H1 (cell line): ENCODE data around the gene STIMATE. TPM values are rescaled to one million over a fixed set of nuclear protein-coding genes. Genes with fewer than 3 reads are reported as not detected.

Experiments
- CTCF ChIA-PET: fragments of 300-600 bp; sonication (Branson Sonifier 250); formaldehyde crosslinking; loops from one replicate; lab custom pipeline; 2021; ENCODE audit not compliant: partially characterized antibody; lab: Charles Lee
- POLR2A ChIA-PET: fragments of 300-600 bp; sonication (Branson Sonifier 250); formaldehyde crosslinking; loops from one replicate; lab custom pipeline; 2021; ENCODE audit warnings: inconsistent platforms; ENCODE audit not compliant: partially characterized antibody; lab: Charles Lee
- DNase-seq, 2 experiments: peaks; one replicate each; pipeline versions ENCODE4 v3.0.0 to v3.0.0-alpha.2; 2010 to 2022; ENCODE audit warnings: low spot score in 2 of 2, low read depth in 1 of 2, mixed read lengths in 1 of 2
- FAIRE-seq: peaks from 2 replicates; lab custom pipeline; 2011; peaks lifted over from hg19 to GRCh38; lab: Jason Lieb, UNC
- H2AFZ ChIP-seq: 2 replicates; pipeline ENCODE4 v1.8.1; 2012; ENCODE audit warnings: low read length, inconsistent platforms
- H2AK5ac ChIP-seq: 2 replicates; pipeline ENCODE4 v1.6.1; 2013; ENCODE audit warnings: low read depth, low read length
- H2BK120ac ChIP-seq: replicated peaks from 2 replicates; pipeline ENCODE3; 2013; ENCODE audit warnings: low read depth, low read length, inconsistent platforms
- H2BK12ac ChIP-seq: 2 replicates; pipeline ENCODE4 v1.6.1; 2013; ENCODE audit warnings: low read depth, low read length
- H2BK15ac ChIP-seq: 2 replicates; pipeline ENCODE4 v1.6.1; 2013; ENCODE audit warnings: low read length
- H2BK20ac ChIP-seq: 2 replicates; pipeline ENCODE4 v1.6.1; 2013; ENCODE audit warnings: low read length
- H2BK5ac ChIP-seq: 2 replicates; pipeline ENCODE4 v1.6.1; 2013; ENCODE audit warnings: low read depth, low read length
- H3K14ac ChIP-seq: 2 replicates; pipeline ENCODE4 v1.6.1; 2013; ENCODE audit warnings: inconsistent platforms; ENCODE audit not compliant: insufficient read length
- H3K18ac ChIP-seq: 2 replicates; pipeline ENCODE4 v1.6.1; 2013; ENCODE audit warnings: low read length; ENCODE audit errors: extremely low read depth
- H3K23ac ChIP-seq: 2 replicates; pipeline ENCODE4 v1.6.1; 2013; ENCODE audit warnings: inconsistent platforms; ENCODE audit not compliant: insufficient read length
- H3K23me2 ChIP-seq: 2 replicates; pipeline ENCODE4 v1.6.1; 2013; ENCODE audit warnings: low read depth, low read length
- H3K27ac ChIP-seq: 2 replicates; pipeline ENCODE4 v1.6.1; 2011; ENCODE audit warnings: low read depth, low read length, inconsistent platforms
- H3K27me3 ChIP-seq, 4 experiments: replicated peaks in 1 of 4; 1 replicate in 1 of 4; 2 replicates in 3 of 4; pipeline versions ENCODE4 v1.6.1 to v1.8.1; 2011 to 2013; ENCODE audit warnings: low read length in 3 of 4, mild to moderate bottlenecking in 3 of 4, inconsistent platforms in 2 of 4, mixed read lengths in 2 of 4, moderate library complexity in 1 of 4; ENCODE audit not compliant: control insufficient read depth in 3 of 4, insufficient read depth in 3 of 4; ENCODE audit errors: extremely low read depth in 1 of 4
- H3K36me3 ChIP-seq, 4 experiments: 2 replicates each; pipeline versions ENCODE4 v1.6.1 to v1.8.1; 2011 to 2013; ENCODE audit warnings: mild to moderate bottlenecking in 4 of 4, low read length in 3 of 4, moderate library complexity in 2 of 4, control low read depth in 1 of 4, inconsistent platforms in 1 of 4; ENCODE audit not compliant: insufficient read depth in 4 of 4, control insufficient read depth in 2 of 4
- H3K4ac ChIP-seq: replicated peaks from 2 replicates; pipeline ENCODE3; 2013; ENCODE audit warnings: low read length, low read depth, mixed read lengths, inconsistent platforms; ENCODE audit not compliant: insufficient read length
- H3K4me1 ChIP-seq, 4 experiments: replicated peaks in 1 of 4; 1 replicate in 1 of 4; 2 replicates in 3 of 4; pipeline versions ENCODE4 v1.6.1 to v1.8.1; 2011 to 2013; ENCODE audit warnings: low read length in 3 of 4, inconsistent platforms in 2 of 4, mixed read lengths in 1 of 4; ENCODE audit not compliant: insufficient read depth in 4 of 4, control insufficient read depth in 3 of 4
- H3K4me2 ChIP-seq, 2 experiments: 2 replicates each; pipeline versions ENCODE4 v1.6.1 to v1.8.1; 2011 to 2013; ENCODE audit warnings: low read depth in 2 of 2, low read length in 2 of 2, control low read depth in 1 of 2, inconsistent platforms in 1 of 2, mild to moderate bottlenecking in 1 of 2; ENCODE audit not compliant: insufficient read depth in 1 of 2
- H3K4me3 ChIP-seq, 4 experiments: fragments of 200-600, 300-600 bp in 1 of 4; sonication (generic), shearing (Covaris generic), sonication (Bioruptor Twin) in 1 of 4; 2 replicates each; pipeline versions ENCODE4 v1.5.1 to v1.8.1; 2011 to 2016; ENCODE audit warnings: low read length in 4 of 4, low read depth in 3 of 4, control low read depth in 2 of 4, inconsistent platforms in 2 of 4, mild to moderate bottlenecking in 2 of 4, mixed read lengths in 1 of 4, moderate library complexity in 1 of 4; ENCODE audit not compliant: insufficient read depth in 2 of 4; ENCODE audit errors: extremely low read depth in 1 of 4
- H3K56ac ChIP-seq: replicated peaks from 2 replicates; pipeline ENCODE3; 2013; ENCODE audit warnings: low read depth, mild to moderate bottlenecking, mixed read lengths, low read length, inconsistent platforms; ENCODE audit not compliant: insufficient read length
- H3K79me1 ChIP-seq: 2 replicates; pipeline ENCODE4 v1.6.1; 2013; ENCODE audit warnings: low read depth, low read length, control low read depth
- H3K79me2 ChIP-seq, 2 experiments: 2 replicates each; pipeline versions ENCODE4 v1.6.1 to v1.8.1; 2012 to 2013; ENCODE audit warnings: low read length in 2 of 2, mild to moderate bottlenecking in 2 of 2, inconsistent platforms in 1 of 2; ENCODE audit not compliant: insufficient read depth in 2 of 2, control insufficient read depth in 1 of 2
- H3K9ac ChIP-seq, 4 experiments: replicated peaks in 1 of 4; 1 replicate in 1 of 4; 2 replicates in 3 of 4; pipeline versions ENCODE4 v1.6.1 to v1.8.1; 2011 to 2013; ENCODE audit warnings: low read depth in 3 of 4, low read length in 3 of 4, control low read depth in 2 of 4, mild to moderate bottlenecking in 2 of 4, moderate library complexity in 2 of 4, inconsistent platforms in 1 of 4; ENCODE audit errors: extremely low read depth in 1 of 4
- H3K9me3 ChIP-seq, 2 experiments: 2 replicates each; pipeline versions ENCODE4 v1.6.1 to v1.8.1; 2012 to 2013; ENCODE audit warnings: mild to moderate bottlenecking in 2 of 2, moderate library complexity in 2 of 2, control low read depth in 1 of 2, inconsistent platforms in 1 of 2, low read depth in 1 of 2, low read length in 1 of 2, mixed read lengths in 1 of 2; ENCODE audit not compliant: insufficient read depth in 2 of 2
- H4K20me1 ChIP-seq, 2 experiments: replicated peaks in 1 of 2; 2 replicates each; pipeline versions ENCODE3 to v1.8.1; 2011 to 2013; ENCODE audit warnings: inconsistent platforms in 2 of 2, low read length in 2 of 2, mild to moderate bottlenecking in 1 of 2; ENCODE audit not compliant: insufficient read depth in 2 of 2, control insufficient read depth in 1 of 2
- H4K5ac ChIP-seq: 2 replicates; pipeline ENCODE4 v1.6.1; 2013; ENCODE audit warnings: low read length, low read depth, mixed read lengths, inconsistent platforms; ENCODE audit not compliant: insufficient read length
- H4K8ac ChIP-seq: 2 replicates; pipeline ENCODE4 v1.8.0; 2013; ENCODE audit warnings: mild to moderate bottlenecking, moderate library complexity, low read length, inconsistent platforms; ENCODE audit not compliant: insufficient read depth; ENCODE audit errors: extremely low read depth
- H4K91ac ChIP-seq: replicated peaks from 2 replicates; pipeline ENCODE3; 2013; ENCODE audit warnings: low read length, mixed read lengths, inconsistent platforms; ENCODE audit not compliant: insufficient read length
- BACH1 ChIP-seq: IDR thresholded peaks from 2 replicates; pipeline ENCODE4 v1.6.1; 2012; ENCODE audit warnings: low read length, improper control_type of control experiment
- BRCA1 ChIP-seq: IDR thresholded peaks from 2 replicates; pipeline ENCODE4 v1.6.1; 2012; ENCODE audit warnings: low read depth, low read length, improper control_type of control experiment
- CREB1 ChIP-seq: IDR thresholded peaks from 2 replicates; pipeline ENCODE4 v1.6.1; 2012; ENCODE audit warnings: inconsistent platforms
- EGR1 ChIP-seq: IDR thresholded peaks from 2 replicates; pipeline ENCODE4 v1.6.1; 2011; ENCODE audit warnings: low read depth, low read length, borderline replicate concordance
- GTF2F1 ChIP-seq: IDR thresholded peaks from 2 replicates; pipeline ENCODE4 v1.6.1; 2012; ENCODE audit warnings: low read depth, low read length, improper control_type of control experiment, borderline replicate concordance
- HDAC6 ChIP-seq: IDR thresholded peaks from one replicate; pipeline ENCODE4 v1.7.1; 2012; ENCODE audit warnings: low read depth, mild to moderate bottlenecking, inconsistent platforms, low read length, moderate library complexity
- KDM5A ChIP-seq: fragments of 200-600 bp; IDR thresholded peaks from 2 replicates; pipeline ENCODE4 v1.7.1; 2012; ENCODE audit warnings: mild to moderate bottlenecking, low read length, inconsistent platforms, mixed read lengths
- PHF8 ChIP-seq: fragments of 200-600 bp; sonication (generic); conservative IDR thresholded peaks from 2 replicates; pipeline ENCODE4 v1.7.1; 2012; ENCODE audit warnings: low read depth, mild to moderate bottlenecking, inconsistent platforms, low read length, moderate library complexity
- RNF2 ChIP-seq: fragments of 200-900, 300-1000 bp; sonication (generic); IDR thresholded peaks from 2 replicates; pipeline ENCODE4 v1.7.1; 2016; ENCODE audit warnings: borderline replicate concordance, low read depth, mild to moderate bottlenecking, antibody characterized with exemption, low read length; ENCODE audit not compliant: poor library complexity, severe bottlenecking; ENCODE audit errors: missing control alignments
- TEAD4 ChIP-seq: IDR thresholded peaks from 2 replicates; pipeline ENCODE4 v1.6.1; 2012; ENCODE audit warnings: low read depth, low read length, inconsistent platforms, mixed read lengths
- WGBS, 2 experiments: shearing (Covaris generic) in 1 of 2; methylation state at CpG; one replicate each; pipeline versions ENCODE4 v1.1.6 to v1.1.7; 2013 to 2015; ENCODE audit warnings: low lambda C conversion rate in 2 of 2, mixed read lengths in 2 of 2, inconsistent platforms in 1 of 2, low coverage in 1 of 2, missing lambda C conversion rate in 1 of 2; ENCODE audit not compliant: insufficient replicate concordance in 2 of 2, insufficient coverage in 1 of 2, insufficient read length in 1 of 2; ENCODE audit errors: extremely low coverage in 1 of 2, missing lambda C conversion rate in 1 of 2; 5-methylcytosine and 5-hydroxymethylcytosine counted together
- polyA plus RNA-seq, 7 experiments: library from polyadenylated mRNA; depleted of rRNA in 3 of 7; stranded (reverse) in 5 of 7; unstranded in 2 of 7; fragments of >200 nt in 5 of 7; fragments of 200-250 nt in 2 of 7; gene quantifications; 1 replicate in 5 of 7; 2 replicates in 1 of 7; 4 replicates in 1 of 7; pipeline versions ENCODE4 v1.2.1 to v1.2.3, GENCODE V29; 2011 to 2013; ENCODE audit warnings: missing spikeins in 2 of 7, mixed read lengths in 2 of 7
- total RNA-seq: library from RNA; stranded (reverse); fragmentation: NEBNext Ultra II Directional; extraction: Animal tissue kit (Norgen Biotek cat#: 25700); gene quantifications from 2 replicates; pipeline ENCODE4 v1.2.1, GENCODE V29; 2021
- TF ChIP-seq, protein P1 (sequence below): IDR thresholded peaks from 2 replicates; pipeline ENCODE4 v1.6.1; 2012; ENCODE audit warnings: inconsistent platforms
- TF ChIP-seq, protein P2 (sequence below): IDR thresholded peaks from 2 replicates; pipeline ENCODE4 v1.6.1; 2011; ENCODE audit warnings: low read length, improper control_type of control experiment

Gene STIMATE
- total and polyA plus RNA-seq, 2 of the 8 experiments (the other 6 are each of a cell fraction or from before 2014, with no cell fraction given): 17.5 to 22.1 TPM

GRCh38 chr3:52904000-52904399 lies 6.7 kb upstream of the STIMATE start:
- Histone ChIP-seq H2AFZ (no peak overlapping the region), H3K9ac (no peak overlapping the region), H3K4me2 (no peak overlapping the region), H4K91ac (no peak overlapping the region), H3K9me3 (no peaks in the 10 kb centered on the region), H4K5ac (no peak overlapping the region), H3K79me1 (no peaks in the 10 kb centered on the region), H4K20me1 (no peaks in the 10 kb centered on the region), H3K27me3 (no peaks in the 10 kb centered on the region), H3K56ac (no peak overlapping the region), H3K4me1 (no peaks in the 10 kb centered on the region), H3K36me3 (peaks cover 0 to 5% (median 1%) of the 10 kb centered on the region in 4 experiments; a peak in 3 of 8 replicates), H2BK12ac (no peak overlapping the region), H3K23me2 (no peaks in the 10 kb centered on the region), H3K79me2 (no peaks in the 10 kb centered on the region), H3K14ac (no peak overlapping the region), H2AK5ac (no peak overlapping the region), H2BK20ac (no peak overlapping the region), H4K8ac (no peak overlapping the region), H3K4ac (no peak overlapping the region), H3K4me3 (no peak overlapping the region), H2BK5ac (no peak overlapping the region), H2BK120ac (no peak overlapping the region), H3K27ac (no peak overlapping the region), H2BK15ac (no peak overlapping the region), H3K23ac (no peak overlapping the region), H3K18ac (no peak overlapping the region)
- POLR2A ChIA-PET: no interaction called here
- FAIRE-seq (no peak), DNase-seq (no peak)
- CTCF ChIA-PET: interaction anchor here (1.2 to 2.3 kb wide), 3 partner anchors 12 to 29 kb away, joined by 3 to 7 read pairs (median 6); no protein-coding TSS in a partner anchor
- 92% methylated on average over 3 of the region's 3 CpGs; no CpG with 5 or more reads in 1 of the 2 experiments for WGBS, 2 experiments
- TF ChIP-seq TEAD4 (no peak), PHF8 (no peak), GTF2F1 (no peak), BRCA1 (no peak), RNF2 (no peak), HDAC6 (no peak), BACH1 (no peak), CREB1 (no peak), KDM5A (no peak), EGR1 (no peak)
- TF ChIP-seq, protein P1, sequence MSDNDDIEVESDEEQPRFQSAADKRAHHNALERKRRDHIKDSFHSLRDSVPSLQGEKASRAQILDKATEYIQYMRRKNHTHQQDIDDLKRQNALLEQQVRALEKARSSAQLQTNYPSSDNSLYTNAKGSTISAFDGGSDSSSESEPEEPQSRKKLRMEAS: no peak
- TF ChIP-seq, protein P2, sequence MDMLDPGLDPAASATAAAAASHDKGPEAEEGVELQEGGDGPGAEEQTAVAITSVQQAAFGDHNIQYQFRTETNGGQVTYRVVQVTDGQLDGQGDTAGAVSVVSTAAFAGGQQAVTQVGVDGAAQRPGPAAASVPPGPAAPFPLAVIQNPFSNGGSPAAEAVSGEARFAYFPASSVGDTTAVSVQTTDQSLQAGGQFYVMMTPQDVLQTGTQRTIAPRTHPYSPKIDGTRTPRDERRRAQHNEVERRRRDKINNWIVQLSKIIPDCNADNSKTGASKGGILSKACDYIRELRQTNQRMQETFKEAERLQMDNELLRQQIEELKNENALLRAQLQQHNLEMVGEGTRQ: no peak
